Measurements from ENCODE around the gene TNPO3. TPM values are rescaled to one million over a fixed set of nuclear protein-coding genes. Genes with fewer than 3 reads are reported as not detected.

TNPO3 gene
- polyA plus RNA-seq, 1 donor from 2014 or later: 47.7 TPM

GRCh38 chr7:128911423-128912031 lies 143.4 kb downstream of the TNPO3 start:
- Histone ChIP-seq H2AFZ (ENCODE audit: low read depth, low read length) (no peak overlapping the region), H3K4me2 (ENCODE audit: low read length) (no peak overlapping the region), H3K9ac (ENCODE audit: low read length) (no peak overlapping the region), H3K27ac (ENCODE audit: low read length) (no peak overlapping the region), H3K79me2 (replicated peaks; ENCODE audit: insufficient read depth, low read length) (no peaks in the 10 kb centered on the region), H3K36me3 (ENCODE audit: insufficient read depth, low read length) (no peaks in the 10 kb centered on the region), H3K4me3 (ENCODE audit: low read length) (no peak overlapping the region), H3F3A (ENCODE audit: insufficient read depth, low read length, poor library complexity, severe bottlenecking) (no peaks in the 10 kb centered on the region), H3K27me3 (ENCODE audit: insufficient read depth, low read depth, low read length) (peaks cover 43% of the 10 kb centered on the region), H3K9me3 (ENCODE audit: low read length) (no peaks in the 10 kb centered on the region), H4K20me1 (ENCODE audit: insufficient read depth) (no peaks in the 10 kb centered on the region), H3K9me2 (ENCODE audit: insufficient read depth, low read length) (no peaks in the 10 kb centered on the region)
- TF ChIP-seq SMC3 (conservative IDR thresholded peaks at IDR 0.05; ENCODE audit: poor library complexity) (no peak), REST (IDR thresholded peaks at IDR 0.05; ENCODE audit: borderline replicate concordance) (no peak), TAF1 (IDR thresholded peaks at IDR 0.05; ENCODE audit: low read depth) (no peak), POLR2AphosphoS5 (IDR thresholded peaks at IDR 0.05) (no peak), EZH2 (IDR thresholded peaks at IDR 0.05; ENCODE audit: borderline replicate concordance, insufficient read depth, low read length, poor library complexity, severe bottlenecking) (no peak), EP300 (conservative IDR thresholded peaks at IDR 0.05; ENCODE audit: poor library complexity, severe bottlenecking) (no peak), RAD21 (conservative IDR thresholded peaks at IDR 0.05) (no peak), MXI1 (conservative IDR thresholded peaks at IDR 0.05; ENCODE audit: poor library complexity, severe bottlenecking) (no peak)
- TF ChIP-seq, protein P1, sequence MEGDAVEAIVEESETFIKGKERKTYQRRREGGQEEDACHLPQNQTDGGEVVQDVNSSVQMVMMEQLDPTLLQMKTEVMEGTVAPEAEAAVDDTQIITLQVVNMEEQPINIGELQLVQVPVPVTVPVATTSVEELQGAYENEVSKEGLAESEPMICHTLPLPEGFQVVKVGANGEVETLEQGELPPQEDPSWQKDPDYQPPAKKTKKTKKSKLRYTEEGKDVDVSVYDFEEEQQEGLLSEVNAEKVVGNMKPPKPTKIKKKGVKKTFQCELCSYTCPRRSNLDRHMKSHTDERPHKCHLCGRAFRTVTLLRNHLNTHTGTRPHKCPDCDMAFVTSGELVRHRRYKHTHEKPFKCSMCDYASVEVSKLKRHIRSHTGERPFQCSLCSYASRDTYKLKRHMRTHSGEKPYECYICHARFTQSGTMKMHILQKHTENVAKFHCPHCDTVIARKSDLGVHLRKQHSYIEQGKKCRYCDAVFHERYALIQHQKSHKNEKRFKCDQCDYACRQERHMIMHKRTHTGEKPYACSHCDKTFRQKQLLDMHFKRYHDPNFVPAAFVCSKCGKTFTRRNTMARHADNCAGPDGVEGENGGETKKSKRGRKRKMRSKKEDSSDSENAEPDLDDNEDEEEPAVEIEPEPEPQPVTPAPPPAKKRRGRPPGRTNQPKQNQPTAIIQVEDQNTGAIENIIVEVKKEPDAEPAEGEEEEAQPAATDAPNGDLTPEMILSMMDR (IDR thresholded peaks at IDR 0.05; ENCODE audit: poor library complexity, severe bottlenecking): no peak

- Histone ChIP-seq H2AFZ (ENCODE audit: low read depth, low read length) (no peak within 1 kb of the TSS), H3K9me3 (ENCODE audit: low read length) (no peaks in the 10 kb centered on the region), H3K27ac (ENCODE audit: low read length) (no peak within 1 kb of the TSS), H3K79me2 (replicated peaks; ENCODE audit: insufficient read depth, low read length) (no peaks in the 10 kb centered on the region), H3K4me3 (ENCODE audit: low read length) (no peak within 1 kb of the TSS), H3K36me3 (ENCODE audit: insufficient read depth, low read length) (no peaks in the 10 kb centered on the region), H3K27me3 (ENCODE audit: insufficient read depth, low read depth, low read length) (peaks cover 34% of the 10 kb centered on the region), H3K9ac (ENCODE audit: low read length) (no peak within 1 kb of the TSS), H3F3A (ENCODE audit: insufficient read depth, low read length, poor library complexity, severe bottlenecking) (no peaks in the 10 kb centered on the region), H3K4me2 (ENCODE audit: low read length) (no peak within 1 kb of the TSS), H3K9me2 (ENCODE audit: insufficient read depth, low read length) (no peaks in the 10 kb centered on the region), H4K20me1 (ENCODE audit: insufficient read depth) (no peaks in the 10 kb centered on the region)
- TF ChIP-seq REST (IDR thresholded peaks at IDR 0.05; ENCODE audit: borderline replicate concordance) (no peak), EP300 (conservative IDR thresholded peaks at IDR 0.05; ENCODE audit: poor library complexity, severe bottlenecking) (no peak), SMC3 (conservative IDR thresholded peaks at IDR 0.05; ENCODE audit: poor library complexity) (no peak), POLR2AphosphoS5 (IDR thresholded peaks at IDR 0.05) (no peak), TAF1 (IDR thresholded peaks at IDR 0.05; ENCODE audit: low read depth) (no peak), MXI1 (conservative IDR thresholded peaks at IDR 0.05; ENCODE audit: poor library complexity, severe bottlenecking) (no peak)
- TF ChIP-seq, protein P1 (IDR thresholded peaks at IDR 0.05; ENCODE audit: poor library complexity, severe bottlenecking): no peak
Observed at GRCh38 chr7:128910569-128910945, 144.4 kb downstream of the TNPO3 start, which contains the start of gene KCP. KCP (minus strand) TSS chr7:128910709; CDS start chr7:128910676, 33 bp downstream.

Measured in neural cell (in vitro differentiated cells).